ENCODE data around the gene UBE2E2. TPM values are rescaled to one million over a fixed set of nuclear protein-coding genes. Genes with fewer than 3 reads are reported as not detected.

Gene UBE2E2
- total and polyA plus RNA-seq, 2 experiments from 2014 or later: 140 to 246 TPM

DNA sequence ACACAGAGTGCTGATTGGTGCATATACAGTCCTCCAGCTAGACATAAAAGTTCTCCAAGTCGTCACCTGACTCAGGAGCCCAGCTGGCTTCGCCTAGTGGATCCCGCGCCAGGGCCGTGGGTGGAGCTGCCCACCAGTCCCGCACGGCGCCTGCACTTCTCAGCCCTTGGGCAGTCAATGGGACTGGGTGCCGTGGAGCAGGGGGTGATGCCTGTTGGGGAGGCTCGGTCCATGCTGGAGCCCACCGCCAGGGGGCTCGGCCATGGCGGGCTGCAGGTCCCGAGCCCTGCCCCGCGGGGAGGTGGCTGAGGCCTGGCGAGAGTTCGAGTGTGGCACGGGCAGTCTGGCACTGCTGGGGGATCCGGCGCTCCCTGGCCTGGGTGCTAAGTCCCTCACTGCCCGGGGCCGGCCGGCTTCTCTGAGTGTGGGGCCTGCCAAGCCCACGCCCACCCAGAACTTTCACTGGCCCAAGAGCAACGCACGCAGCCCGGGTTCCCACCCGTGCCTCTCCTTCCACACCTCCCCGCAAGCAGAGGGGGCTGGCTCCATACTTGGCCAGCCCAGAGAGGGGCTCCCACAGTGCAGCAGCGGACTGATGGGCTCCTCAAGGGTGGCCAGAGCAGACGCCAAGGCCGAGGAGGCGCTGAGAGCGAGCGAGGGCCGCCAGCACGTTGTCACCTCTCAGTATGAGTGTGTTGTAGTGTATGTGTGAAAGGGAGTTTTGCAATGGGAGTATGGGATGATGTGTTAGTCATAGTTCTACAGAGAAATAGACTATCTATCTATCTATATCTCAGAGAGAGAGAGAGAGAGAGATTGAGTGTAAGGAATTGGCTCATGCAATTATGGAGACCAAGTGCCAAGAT is 69.0 kb downstream of the UBE2E2 start:
- Histone ChIP-seq H3K4me1 (ENCODE audit: low read depth) (peaks cover 14% of the 10 kb centered on the region), H3K9me3 (ENCODE audit: low read depth) (no peaks in the 10 kb centered on the region), H3K27me3 (no peaks in the 10 kb centered on the region), H3K4me3 (no peak overlapping the region), H3K36me3 (no peaks in the 10 kb centered on the region), H3K27ac (no peak overlapping the region)
- TF ChIP-seq, protein P1, sequence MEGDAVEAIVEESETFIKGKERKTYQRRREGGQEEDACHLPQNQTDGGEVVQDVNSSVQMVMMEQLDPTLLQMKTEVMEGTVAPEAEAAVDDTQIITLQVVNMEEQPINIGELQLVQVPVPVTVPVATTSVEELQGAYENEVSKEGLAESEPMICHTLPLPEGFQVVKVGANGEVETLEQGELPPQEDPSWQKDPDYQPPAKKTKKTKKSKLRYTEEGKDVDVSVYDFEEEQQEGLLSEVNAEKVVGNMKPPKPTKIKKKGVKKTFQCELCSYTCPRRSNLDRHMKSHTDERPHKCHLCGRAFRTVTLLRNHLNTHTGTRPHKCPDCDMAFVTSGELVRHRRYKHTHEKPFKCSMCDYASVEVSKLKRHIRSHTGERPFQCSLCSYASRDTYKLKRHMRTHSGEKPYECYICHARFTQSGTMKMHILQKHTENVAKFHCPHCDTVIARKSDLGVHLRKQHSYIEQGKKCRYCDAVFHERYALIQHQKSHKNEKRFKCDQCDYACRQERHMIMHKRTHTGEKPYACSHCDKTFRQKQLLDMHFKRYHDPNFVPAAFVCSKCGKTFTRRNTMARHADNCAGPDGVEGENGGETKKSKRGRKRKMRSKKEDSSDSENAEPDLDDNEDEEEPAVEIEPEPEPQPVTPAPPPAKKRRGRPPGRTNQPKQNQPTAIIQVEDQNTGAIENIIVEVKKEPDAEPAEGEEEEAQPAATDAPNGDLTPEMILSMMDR (IDR thresholded peaks at IDR 0.05; ENCODE audit: low read depth, low read length): no peak
- DNase-seq (ENCODE audit: low read depth in 1 of 2, low spot score in 1 of 2): peak in 1 of 2 donors; percentile 29

GRCh38 chr3:23272820-23273219 is 69.7 kb downstream of the UBE2E2 start:
- Histone ChIP-seq H3K4me1 (ENCODE audit: low read depth) (peaks cover 14% of the 10 kb centered on the region), H3K27me3 (no peaks in the 10 kb centered on the region), H3K4me3 (no peak overlapping the region), H3K9me3 (ENCODE audit: low read depth) (no peaks in the 10 kb centered on the region), H3K27ac (no peak overlapping the region), H3K36me3 (no peaks in the 10 kb centered on the region)
- no peak for DNase-seq (ENCODE audit: low read depth in 1 of 2, low spot score in 1 of 2)
- TF ChIP-seq, protein P1 (IDR thresholded peaks at IDR 0.05; ENCODE audit: low read depth, low read length): no peak

GRCh38 chr3:23275061-23275460 is 71.9 kb downstream of the UBE2E2 start:
- DNase-seq (ENCODE audit: low read depth in 1 of 2, low spot score in 1 of 2): no peak
- H3K4me3 ChIP-seq: no peak overlapping the region
- no peaks in the 10 kb centered on the region for H3K36me3 ChIP-seq
- H3K27ac ChIP-seq: no peak overlapping the region
- TF ChIP-seq, protein P1 (IDR thresholded peaks at IDR 0.05; ENCODE audit: low read depth, low read length): no peak
- H3K4me1 ChIP-seq (ENCODE audit: low read depth): peaks cover 14% of the 10 kb centered on the region
- H3K9me3 ChIP-seq (ENCODE audit: low read depth): no peaks in the 10 kb centered on the region
- no peaks in the 10 kb centered on the region for H3K27me3 ChIP-seq

DNA sequence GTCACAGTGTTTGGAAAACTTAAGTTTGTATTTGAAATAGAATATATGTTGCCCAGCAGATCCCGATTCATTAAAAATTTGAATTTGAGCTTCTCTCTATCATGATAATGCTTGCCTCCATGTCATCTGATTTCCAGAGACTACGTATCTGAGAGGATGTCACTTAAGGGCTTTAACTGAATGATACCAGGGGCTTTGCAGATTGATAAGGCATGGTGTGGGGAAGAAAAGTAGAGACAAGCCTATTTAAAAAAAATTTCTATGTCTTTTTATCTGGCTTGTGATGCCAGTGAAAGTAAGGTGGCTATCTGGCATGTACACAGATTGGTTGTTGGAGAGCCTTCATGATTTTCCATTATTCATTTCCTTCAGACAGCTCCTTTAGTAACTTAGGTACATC is 72.7 kb downstream of the UBE2E2 start:
- TF ChIP-seq, protein P1 (IDR thresholded peaks at IDR 0.05; ENCODE audit: low read depth, low read length): no peak

GRCh38 chr3:23276913-23277658 is 74.0 kb downstream of the UBE2E2 start:
- Histone ChIP-seq H3K4me3 (no peak overlapping the region), H3K27ac (no peak overlapping the region), H3K36me3 (no peaks in the 10 kb centered on the region), H3K4me1 (ENCODE audit: low read depth) (peaks cover 14% of the 10 kb centered on the region), H3K27me3 (no peaks in the 10 kb centered on the region), H3K9me3 (ENCODE audit: low read depth) (no peaks in the 10 kb centered on the region)
- no peak for DNase-seq (ENCODE audit: low read depth in 1 of 2, low spot score in 1 of 2)
- TF ChIP-seq, protein P1 (IDR thresholded peaks at IDR 0.05; ENCODE audit: low read depth, low read length): no peak

More for the DNA sequence above, 72.7 kb downstream of the UBE2E2 start:
- Histone ChIP-seq H3K9me3 (ENCODE audit: low read depth) (no peaks in the 10 kb centered on the region), H3K27me3 (no peaks in the 10 kb centered on the region), H3K27ac (no peak overlapping the region), H3K4me1 (ENCODE audit: low read depth) (peaks cover 14% of the 10 kb centered on the region), H3K36me3 (no peaks in the 10 kb centered on the region), H3K4me3 (no peak overlapping the region)
- no peak for DNase-seq (ENCODE audit: low read depth in 1 of 2, low spot score in 1 of 2)
